Measurements from ENCODE around the gene FAM13C.

Gene FAM13C

GRCh38 chr10:59314268-59314667 is 48.1 kb downstream of the FAM13C start:
- no peak for DNase-seq

GRCh38 chr10:59312247-59312646 is 50.1 kb downstream of the FAM13C start:
- no peak for DNase-seq

GRCh38 chr10:59311025-59311424 is 51.3 kb downstream of the FAM13C start:
- no peak for DNase-seq

- DNase-seq = no peak
Observed at GRCh38 chr10:59310324-59310914, 51.9 kb downstream of the FAM13C start.

GRCh38 chr10:59304521-59305097 is 57.7 kb downstream of the FAM13C start:
- no peak for DNase-seq

GRCh38 chr10:59303018-59303417 is 59.3 kb downstream of the FAM13C start:
- peak; percentile 55 to 72 for DNase-seq

GRCh38 chr10:59302381-59302780 is 60.0 kb downstream of the FAM13C start:
- no peak for DNase-seq

GRCh38 chr10:59301067-59301754 is 61.1 kb downstream of the FAM13C start:
- DNase-seq = no peak

GRCh38 chr10:59300386-59300785 is 62.0 kb downstream of the FAM13C start:
- DNase-seq = no peak

GRCh38 chr10:59299933-59300332 is 62.4 kb downstream of the FAM13C start:
- no peak for DNase-seq

GRCh38 chr10:59290448-59290847 is 71.9 kb downstream of the FAM13C start:
- peak in 1 of 2 experiments; percentile 5 for DNase-seq

- DNase-seq = no peak
Observed at GRCh38 chr10:59289853-59290252, 72.5 kb downstream of the FAM13C start.

GRCh38 chr10:59287587-59288255 is 74.6 kb downstream of the FAM13C start:
- no peak for DNase-seq

- DNase-seq = no peak
Observed at GRCh38 chr10:59285848-59286247, 76.5 kb downstream of the FAM13C start.

GRCh38 chr10:59285073-59285472 is 77.3 kb downstream of the FAM13C start:
- DNase-seq = no peak

GRCh38 chr10:59284118-59284975 is 78.0 kb downstream of the FAM13C start:
- DNase-seq = no peak

GRCh38 chr10:59283456-59284091 is 78.8 kb downstream of the FAM13C start:
- peak; percentile 33 to 59 for DNase-seq

GRCh38 chr10:59281861-59282260 is 80.5 kb downstream of the FAM13C start:
- DNase-seq = no peak

GRCh38 chr10:59279991-59280505 is 82.3 kb downstream of the FAM13C start:
- no peak for DNase-seq

- no peak for DNase-seq
Observed at GRCh38 chr10:59279476-59279875, 82.9 kb downstream of the FAM13C start.

GRCh38 chr10:59276919-59277318 is 85.4 kb downstream of the FAM13C start:
- no peak for DNase-seq

- DNase-seq = no peak
Observed at GRCh38 chr10:59276133-59276532, 86.2 kb downstream of the FAM13C start.
